Measurements from ENCODE around the gene TTF1.

The TTF1 gene

GRCh38 chr9:132395560-132395959, 11.1 kb downstream of the TTF1 start:
- TF ChIP-seq POLR2A (IDR thresholded peaks at IDR 0.05; ENCODE audit: extremely low read depth, insufficient read length) (no peak), MYC (IDR thresholded peaks at IDR 0.05; ENCODE audit: low read depth, low read length) (no peak), CTCF (IDR thresholded peaks at IDR 0.05; ENCODE audit: low read depth, low read length) (no peak)
- TF ChIP-seq, protein P1, sequence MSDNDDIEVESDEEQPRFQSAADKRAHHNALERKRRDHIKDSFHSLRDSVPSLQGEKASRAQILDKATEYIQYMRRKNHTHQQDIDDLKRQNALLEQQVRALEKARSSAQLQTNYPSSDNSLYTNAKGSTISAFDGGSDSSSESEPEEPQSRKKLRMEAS (IDR thresholded peaks at IDR 0.05; ENCODE audit: low read depth, low read length): no peak
- DNase-seq (ENCODE audit: low read depth): no peak
- no peak overlapping the region for H3K4me3 ChIP-seq (ENCODE audit: low read depth, low read length)

GRCh38 chr9:132391449-132391848, 15.2 kb downstream of the TTF1 start:
- TF ChIP-seq, protein P1 (IDR thresholded peaks at IDR 0.05; ENCODE audit: low read depth, low read length): no peak
- TF ChIP-seq POLR2A (IDR thresholded peaks at IDR 0.05; ENCODE audit: extremely low read depth, insufficient read length) (no peak), MYC (IDR thresholded peaks at IDR 0.05; ENCODE audit: low read depth, low read length) (no peak), CTCF (IDR thresholded peaks at IDR 0.05; ENCODE audit: low read depth, low read length) (no peak)
- no peak for DNase-seq (ENCODE audit: low read depth)
- H3K4me3 ChIP-seq (ENCODE audit: low read depth, low read length): no peak overlapping the region

- no peak for DNase-seq (ENCODE audit: low read depth)
- TF ChIP-seq MYC (IDR thresholded peaks at IDR 0.05; ENCODE audit: low read depth, low read length) (no peak), POLR2A (IDR thresholded peaks at IDR 0.05; ENCODE audit: extremely low read depth, insufficient read length) (no peak), CTCF (IDR thresholded peaks at IDR 0.05; ENCODE audit: low read depth, low read length) (no peak)
- TF ChIP-seq, protein P1 (IDR thresholded peaks at IDR 0.05; ENCODE audit: low read depth, low read length): no peak
- no peak overlapping the region for H3K4me3 ChIP-seq (ENCODE audit: low read depth, low read length)
Observed at GRCh38 chr9:132390966-132391365, 15.7 kb downstream of the TTF1 start.

GRCh38 chr9:132387133-132387532, 19.5 kb downstream of the TTF1 start:
- TF ChIP-seq, protein P1 (IDR thresholded peaks at IDR 0.05; ENCODE audit: low read depth, low read length): no peak
- TF ChIP-seq MYC (IDR thresholded peaks at IDR 0.05; ENCODE audit: low read depth, low read length) (no peak), POLR2A (IDR thresholded peaks at IDR 0.05; ENCODE audit: extremely low read depth, insufficient read length) (no peak), CTCF (IDR thresholded peaks at IDR 0.05; ENCODE audit: low read depth, low read length) (no peak)
- no peak overlapping the region for H3K4me3 ChIP-seq (ENCODE audit: low read depth, low read length)
- no peak for DNase-seq (ENCODE audit: low read depth)

GRCh38 chr9:132384376-132384775, 22.3 kb downstream of the TTF1 start:
- no peak overlapping the region for H3K4me3 ChIP-seq (ENCODE audit: low read depth, low read length)
- TF ChIP-seq, protein P1 (IDR thresholded peaks at IDR 0.05; ENCODE audit: low read depth, low read length): no peak
- TF ChIP-seq MYC (IDR thresholded peaks at IDR 0.05; ENCODE audit: low read depth, low read length) (no peak), CTCF (IDR thresholded peaks at IDR 0.05; ENCODE audit: low read depth, low read length) (no peak), POLR2A (IDR thresholded peaks at IDR 0.05; ENCODE audit: extremely low read depth, insufficient read length) (no peak)
- DNase-seq (ENCODE audit: low read depth): no peak

GRCh38 chr9:132383462-132383883, 23.2 kb downstream of the TTF1 start:
- H3K4me3 ChIP-seq (ENCODE audit: low read depth, low read length): no peak overlapping the region
- TF ChIP-seq MYC (IDR thresholded peaks at IDR 0.05; ENCODE audit: low read depth, low read length) (no peak), POLR2A (IDR thresholded peaks at IDR 0.05; ENCODE audit: extremely low read depth, insufficient read length) (no peak), CTCF (IDR thresholded peaks at IDR 0.05; ENCODE audit: low read depth, low read length) (no peak)
- TF ChIP-seq, protein P1 (IDR thresholded peaks at IDR 0.05; ENCODE audit: low read depth, low read length): no peak
- DNase-seq (ENCODE audit: low read depth): no peak
